GM12801 (cell line): ENCODE results near the gene CDH4.

Experiments used
- TF ChIP-seq, protein P1 (sequence below): IDR thresholded peaks from one replicate; pipeline ENCODE4 v1.5.1; 2011; ENCODE audit warnings: control low read depth; ENCODE audit not compliant: insufficient read length; ENCODE audit errors: extremely low read depth

The CDH4 gene

DNA sequence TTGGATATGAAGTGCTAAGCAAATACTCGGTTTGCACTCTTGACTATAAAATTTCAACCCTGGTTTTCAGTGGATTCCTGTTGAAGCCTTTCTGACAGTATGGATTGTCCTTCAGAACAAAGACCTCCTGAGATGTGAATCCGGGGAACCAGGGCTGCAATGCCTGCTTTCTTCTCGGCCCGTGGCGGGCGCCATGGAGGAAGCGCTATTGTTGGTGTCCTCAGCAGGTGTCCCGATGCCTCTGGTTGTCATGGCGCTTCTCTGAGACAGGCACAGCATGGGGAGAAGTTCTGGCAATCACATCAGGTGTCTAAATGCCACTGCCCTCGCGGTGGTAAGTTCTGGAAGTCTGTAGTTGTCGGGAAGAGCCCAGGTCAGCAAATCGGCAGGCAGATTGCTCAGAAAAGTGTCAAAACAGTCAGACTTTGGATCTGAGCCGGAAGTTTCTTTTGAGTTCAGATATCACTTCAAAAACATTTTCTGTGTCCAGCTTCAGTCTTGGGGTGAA lies 188.5 kb downstream of the CDH4 start:
- TF ChIP-seq, protein P1, sequence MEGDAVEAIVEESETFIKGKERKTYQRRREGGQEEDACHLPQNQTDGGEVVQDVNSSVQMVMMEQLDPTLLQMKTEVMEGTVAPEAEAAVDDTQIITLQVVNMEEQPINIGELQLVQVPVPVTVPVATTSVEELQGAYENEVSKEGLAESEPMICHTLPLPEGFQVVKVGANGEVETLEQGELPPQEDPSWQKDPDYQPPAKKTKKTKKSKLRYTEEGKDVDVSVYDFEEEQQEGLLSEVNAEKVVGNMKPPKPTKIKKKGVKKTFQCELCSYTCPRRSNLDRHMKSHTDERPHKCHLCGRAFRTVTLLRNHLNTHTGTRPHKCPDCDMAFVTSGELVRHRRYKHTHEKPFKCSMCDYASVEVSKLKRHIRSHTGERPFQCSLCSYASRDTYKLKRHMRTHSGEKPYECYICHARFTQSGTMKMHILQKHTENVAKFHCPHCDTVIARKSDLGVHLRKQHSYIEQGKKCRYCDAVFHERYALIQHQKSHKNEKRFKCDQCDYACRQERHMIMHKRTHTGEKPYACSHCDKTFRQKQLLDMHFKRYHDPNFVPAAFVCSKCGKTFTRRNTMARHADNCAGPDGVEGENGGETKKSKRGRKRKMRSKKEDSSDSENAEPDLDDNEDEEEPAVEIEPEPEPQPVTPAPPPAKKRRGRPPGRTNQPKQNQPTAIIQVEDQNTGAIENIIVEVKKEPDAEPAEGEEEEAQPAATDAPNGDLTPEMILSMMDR = no peak

DNA sequence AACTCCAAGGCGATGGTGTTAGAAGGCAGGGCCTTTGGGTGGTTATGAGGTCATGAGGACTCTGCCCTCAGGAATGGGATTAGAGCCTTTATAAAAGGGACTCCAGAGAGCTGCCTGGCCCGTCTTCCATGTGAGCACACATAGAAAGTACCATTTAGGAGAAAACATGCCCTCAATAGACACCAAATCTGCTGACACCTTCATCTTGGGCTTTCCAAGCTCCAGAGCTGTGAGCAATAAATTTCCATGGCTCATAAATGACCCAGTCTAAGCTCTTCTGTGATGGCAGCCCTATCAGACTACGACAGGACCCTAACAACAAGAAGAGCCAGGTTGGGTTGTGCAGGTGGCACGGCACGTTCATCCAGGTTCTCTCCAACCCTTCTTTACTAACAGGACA lies 189.5 kb downstream of the CDH4 start:
- TF ChIP-seq, protein P1 = no peak

DNA sequence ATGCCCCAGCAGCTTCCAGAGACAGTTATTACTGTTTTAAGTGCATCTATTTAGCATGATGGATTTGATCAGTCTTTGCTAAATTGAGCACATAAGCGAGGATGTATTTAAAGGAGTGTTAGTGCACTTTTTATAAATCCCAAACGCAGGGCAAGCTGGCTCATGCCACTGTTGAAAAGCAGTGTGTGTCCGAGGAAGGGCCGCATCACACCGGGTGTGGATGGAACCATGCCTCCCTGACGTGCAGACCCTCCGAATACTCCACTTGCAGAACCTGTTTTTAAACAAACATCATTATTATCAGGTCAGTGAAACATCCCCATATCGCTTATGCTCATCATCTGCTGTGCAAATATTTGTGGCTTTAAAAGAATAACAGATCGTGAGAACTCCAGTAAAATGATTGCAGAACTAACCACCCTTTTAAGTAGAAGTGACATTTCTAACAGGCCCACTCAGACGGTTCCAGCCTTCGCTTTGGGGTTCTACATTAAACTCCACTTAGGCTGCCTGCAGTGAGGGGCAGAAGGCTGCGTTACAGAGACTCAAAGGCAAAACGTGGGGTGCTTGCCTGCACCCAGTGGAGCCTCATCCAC lies 190.1 kb downstream of the CDH4 start:
- TF ChIP-seq, protein P1 = no peak

DNA sequence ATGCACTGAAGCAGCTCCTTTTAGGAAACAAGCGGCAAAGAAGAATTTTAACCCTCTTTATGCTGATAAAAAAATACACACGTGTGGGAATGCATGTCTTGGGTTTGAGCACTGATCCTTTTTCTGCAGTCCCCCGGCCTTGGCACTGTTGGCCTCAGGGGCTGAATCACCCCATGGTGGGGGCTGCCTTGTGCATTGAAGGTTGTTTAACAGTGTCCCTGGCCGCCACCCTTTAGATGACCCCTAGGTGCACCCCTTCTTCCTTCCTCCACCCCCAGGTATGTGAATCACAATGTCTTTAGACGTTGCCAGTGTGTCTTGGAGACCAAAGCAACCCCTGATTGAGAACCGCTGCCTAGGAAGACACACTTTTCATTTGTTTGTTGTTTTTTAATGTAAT lies 190.7 kb downstream of the CDH4 start:
- TF ChIP-seq, protein P1 = no peak

DNA sequence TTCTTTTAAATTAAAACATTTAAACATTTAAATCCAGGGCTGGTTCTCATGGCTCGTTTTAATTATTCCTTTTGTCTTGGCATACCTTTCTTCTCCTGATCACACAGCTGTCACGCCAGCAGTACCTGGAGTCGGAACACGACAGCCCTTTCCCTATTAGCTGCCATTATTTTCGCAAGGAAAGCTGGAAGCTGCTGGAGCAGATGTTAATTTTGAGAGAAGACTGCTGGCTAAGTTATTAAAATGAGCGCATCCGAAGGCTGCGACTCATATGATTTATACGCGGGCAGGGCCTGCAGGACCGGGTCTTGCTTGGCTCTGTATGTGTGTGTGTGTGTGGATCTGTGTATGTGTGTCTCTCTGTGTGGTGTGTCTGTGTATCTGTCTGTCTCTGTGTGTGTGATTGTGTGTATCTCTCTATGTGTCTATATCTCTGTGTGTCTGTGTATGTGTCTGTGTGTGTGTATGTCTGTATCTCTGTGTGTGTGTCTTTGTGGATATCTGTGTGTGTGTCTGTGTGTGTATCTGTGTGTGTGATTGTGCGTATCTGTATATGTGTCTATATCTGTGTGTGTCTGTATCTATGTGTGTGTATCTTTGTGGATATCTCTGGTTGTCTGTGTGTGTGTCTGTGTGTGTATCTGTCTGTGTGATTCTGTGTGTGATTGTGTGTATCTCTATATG lies 191.5 kb downstream of the CDH4 start:
- TF ChIP-seq, protein P1 = no peak

DNA sequence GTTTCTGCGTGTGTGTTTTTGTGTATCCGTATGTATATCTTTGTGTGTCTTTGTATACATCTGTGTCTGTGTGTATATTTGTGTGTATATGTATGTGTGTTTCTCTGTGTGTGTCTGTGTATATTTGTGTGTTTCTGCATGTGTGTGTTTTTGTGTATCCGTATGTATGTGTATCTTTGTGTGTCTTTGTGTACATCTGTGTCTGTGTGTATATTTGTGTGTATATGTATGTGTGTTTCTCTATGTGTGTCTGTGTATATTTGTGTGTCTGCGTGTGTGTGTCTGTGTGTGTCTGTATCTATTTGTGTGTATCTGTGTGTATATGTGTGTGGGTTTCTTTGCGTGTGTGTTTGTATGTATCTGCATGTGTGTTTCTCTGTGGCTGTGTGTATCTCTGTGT lies 192.6 kb downstream of the CDH4 start:
- TF ChIP-seq, protein P1 = no peak

DNA sequence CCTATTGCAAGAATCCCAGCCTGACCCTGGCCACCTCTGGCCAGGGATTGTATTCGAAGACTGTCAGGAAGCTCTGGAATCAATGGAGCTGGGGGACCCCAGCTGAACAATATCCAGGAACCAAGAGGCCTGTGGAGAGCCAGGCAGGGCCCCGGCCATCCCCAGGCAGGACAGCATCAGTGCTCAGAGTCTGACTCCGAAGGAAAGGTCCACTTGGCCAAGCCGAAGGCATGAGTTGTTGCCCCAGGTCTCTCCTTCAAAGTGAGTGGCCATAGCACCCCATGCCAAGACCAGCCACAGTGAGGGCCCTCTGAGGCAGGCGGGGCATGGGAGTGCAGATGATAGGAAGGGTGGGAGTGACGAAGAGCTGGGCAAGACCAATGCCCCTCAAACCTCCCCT lies 193.1 kb downstream of the CDH4 start:
- TF ChIP-seq, protein P1 = no peak
